CD4-positive, CD25-positive, alpha-beta regulatory T cell (primary cell): ENCODE measurements around the gene CNOT6L. TPM values are rescaled to one million over a fixed set of nuclear protein-coding genes. Genes with fewer than 3 reads are reported as not detected.
A peak's percentile ranks its signal among the peaks of the same experiment; 100 is the strongest.
"Not testable (repeated sequence)": the region's sequence is repeated elsewhere in the genome, so short reads cannot be mapped to it uniquely, and the experiment has no call there.

Source experiments
- ATAC-seq, 2 donors: fragments of 150-1000 bp; cut with Tn5 transposase; one replicate each; pipeline ENCODE4 v1.10.0; 2021; ENCODE audit warnings: low read depth in 2 of 2, moderate number of reproducible peaks in 2 of 2, moderate library complexity in 1 of 2
- DNase-seq, 3 donors: peaks; one replicate each; pipeline versions ENCODE4 v3.0.0 to v3.0.0-alpha.2; 2012 to 2022; ENCODE audit warnings: mixed read lengths in 1 of 3
- H3K27ac ChIP-seq: one replicate; pipeline ENCODE4 v1.7.0; 2013; ENCODE audit warnings: mild to moderate bottlenecking, low read length; ENCODE audit not compliant: insufficient read depth, poor library complexity, severe bottlenecking
- H3K27me3 ChIP-seq: one replicate; pipeline ENCODE4 v1.7.0; 2013; ENCODE audit warnings: low read length; ENCODE audit not compliant: control insufficient read depth, insufficient read depth
- H3K36me3 ChIP-seq: one replicate; pipeline ENCODE4 v1.7.0; 2013; ENCODE audit warnings: mild to moderate bottlenecking, low read length, moderate library complexity; ENCODE audit not compliant: control insufficient read depth, insufficient read depth
- H3K4me1 ChIP-seq: 2 replicates; pipeline ENCODE4 v1.7.0; 2013; ENCODE audit warnings: mild to moderate bottlenecking, low read length; ENCODE audit not compliant: insufficient read depth, control insufficient read depth, poor library complexity, severe bottlenecking
- H3K4me3 ChIP-seq: one replicate; pipeline ENCODE4 v1.7.0; 2013; ENCODE audit warnings: low read depth, mild to moderate bottlenecking, low read length, moderate library complexity
- H3K9me3 ChIP-seq, 2 experiments: 1 replicate in 1 of 2; 2 replicates in 1 of 2; pipeline ENCODE4 v1.7.0; 2013; ENCODE audit warnings: low read length in 2 of 2, mild to moderate bottlenecking in 1 of 2, moderate library complexity in 1 of 2; ENCODE audit not compliant: control insufficient read depth in 2 of 2
- H3K27ac Mint-ChIP-seq, 3 donors: one replicate each; pipeline ENCODE4 v1.8.0; 2020 to 2022; ENCODE audit warnings: mild to moderate bottlenecking in 3 of 3, mixed read lengths in 3 of 3, moderate library complexity in 2 of 3
- H3K27me3 Mint-ChIP-seq: one replicate; pipeline ENCODE4 v1.8.0; 2022; ENCODE audit warnings: mild to moderate bottlenecking, mixed read lengths
- H3K36me3 Mint-ChIP-seq: one replicate; pipeline ENCODE4 v1.8.0; 2020; ENCODE audit warnings: mixed read lengths
- H3K4me1 Mint-ChIP-seq, 4 donors: one replicate each; pipeline ENCODE4 v1.8.0; 2020 to 2022; ENCODE audit warnings: mixed read lengths in 4 of 4, mild to moderate bottlenecking in 1 of 4
- H3K4me3 Mint-ChIP-seq, 4 donors: one replicate each; pipeline ENCODE4 v1.8.0; 2020 to 2022; ENCODE audit warnings: mild to moderate bottlenecking in 4 of 4, mixed read lengths in 4 of 4, moderate library complexity in 3 of 4
- H3K9me3 Mint-ChIP-seq, 7 donors: one replicate each; pipeline ENCODE4 v1.8.0; 2020 to 2022; ENCODE audit warnings: mixed read lengths in 7 of 7, mild to moderate bottlenecking in 3 of 7, moderate library complexity in 2 of 7
- polyA plus RNA-seq, 4 donors: library from polyadenylated mRNA; unstranded; fragments of 300-500 nt; fragmentation: Illumina TruSeq; gene quantifications; one replicate each; pipeline ENCODE4 v1.2.3, GENCODE V29; 2021
- total RNA-seq: library from RNA; stranded (reverse); gene quantifications from one replicate; pipeline ENCODE4 v1.2.3, GENCODE V29; 2022

The CNOT6L gene
- total and polyA plus RNA-seq, 5 donors from 2014 or later: 44.1 to 237 (median 54.2) TPM

- H3K9me3 Mint-ChIP-seq, H3K27ac ChIP-seq, H3K36me3 ChIP-seq, ATAC-seq, H3K27me3 Mint-ChIP-seq, H3K9me3 ChIP-seq, H3K27me3 ChIP-seq, DNase-seq: not testable (repeated sequence)
- Mint-ChIP-seq H3K4me1 (peaks cover 63 to 86% (median 70%) of the 10 kb centered on the region in 4 donors), H3K27ac (peak overlapping the region in 2 of 3 donors; percentile 66 to 93), H3K36me3 (peaks cover 18% of the 10 kb centered on the region), H3K4me3 (peak overlapping the region in 3 of 4 donors; percentile 3 to 71 (median 55))
- peaks cover 51% of the 10 kb centered on the region for H3K4me1 ChIP-seq
- H3K4me3 ChIP-seq: peak overlapping the region; percentile 9
These were observed 38.4 kb downstream of the CNOT6L start for GRCh38 chr4:77780762-77781161.

GRCh38 chr4:77777135-77777807 lies 41.9 kb downstream of the CNOT6L start:
- Mint-ChIP-seq H3K4me1 (peaks cover 53 to 68% (median 59%) of the 10 kb centered on the region in 4 donors), H3K27me3 (no peaks in the 10 kb centered on the region), H3K36me3 (peaks cover 23% of the 10 kb centered on the region), H3K4me3 (peak overlapping the region in 2 of 4 donors; percentile 8 to 26), H3K9me3 (no peaks in the 10 kb centered on the region), H3K27ac (peak overlapping the region in 2 of 3 donors; percentile 32 to 92)
- DNase-seq (peak in 1 of 3 donors; percentile 26), ATAC-seq (no peak)
- peaks cover 27% of the 10 kb centered on the region for H3K4me1 ChIP-seq
- no peaks in the 10 kb centered on the region for H3K9me3 ChIP-seq
- no peak overlapping the region for H3K27ac ChIP-seq
- H3K36me3 ChIP-seq: peaks cover 40% of the 10 kb centered on the region
- H3K4me3 ChIP-seq: peak overlapping the region; percentile 16
- H3K27me3 ChIP-seq: no peaks in the 10 kb centered on the region

GRCh38 chr4:77776182-77777134 lies 42.7 kb downstream of the CNOT6L start:
- DNase-seq (no peak), ATAC-seq (no peak)
- Histone ChIP-seq H3K27ac (no peak overlapping the region), H3K4me1 (peaks cover 19% of the 10 kb centered on the region), H3K9me3 (no peaks in the 10 kb centered on the region), H3K36me3 (peaks cover 47% of the 10 kb centered on the region), H3K27me3 (no peaks in the 10 kb centered on the region), H3K4me3 (peak overlapping the region; percentile 16)
- H3K4me1 Mint-ChIP-seq: peaks cover 48 to 64% (median 54%) of the 10 kb centered on the region in 4 donors
- peaks cover 26% of the 10 kb centered on the region for H3K36me3 Mint-ChIP-seq
- peak overlapping the region in 2 of 4 donors; percentile 26 to 46 for H3K4me3 Mint-ChIP-seq
- no peaks in the 10 kb centered on the region for H3K9me3 Mint-ChIP-seq
- H3K27me3 Mint-ChIP-seq: no peaks in the 10 kb centered on the region
- peak overlapping the region in 2 of 3 donors; percentile 32 to 92 for H3K27ac Mint-ChIP-seq

- no peaks in the 10 kb centered on the region for H3K27me3 ChIP-seq
- ATAC-seq (no peak), DNase-seq (no peak)
- H3K27ac ChIP-seq: no peak overlapping the region
- H3K27ac Mint-ChIP-seq: peak overlapping the region in 1 of 3 donors; percentile 56
- H3K4me3 Mint-ChIP-seq: no peak overlapping the region
- H3K4me1 ChIP-seq: peaks cover 12% of the 10 kb centered on the region
- peaks cover 0 to 5% (median 0%) of the 10 kb centered on the region in 7 donors for H3K9me3 Mint-ChIP-seq
- H3K27me3 Mint-ChIP-seq: no peaks in the 10 kb centered on the region
- H3K9me3 ChIP-seq: no peaks in the 10 kb centered on the region
- H3K36me3 ChIP-seq: peaks cover 71% of the 10 kb centered on the region
- peaks cover 52 to 57% (median 54%) of the 10 kb centered on the region in 4 donors for H3K4me1 Mint-ChIP-seq
- H3K4me3 ChIP-seq: no peak overlapping the region
- peaks cover 39% of the 10 kb centered on the region for H3K36me3 Mint-ChIP-seq
These were observed 46.1 kb downstream of the CNOT6L start for GRCh38 chr4:77773101-77773500.

- Mint-ChIP-seq H3K9me3 (peaks cover 0 to 5% (median 0%) of the 10 kb centered on the region in 7 donors), H3K36me3 (peaks cover 43% of the 10 kb centered on the region), H3K27ac (no peak overlapping the region), H3K4me1 (peaks cover 41 to 48% (median 44%) of the 10 kb centered on the region in 4 donors), H3K27me3 (no peaks in the 10 kb centered on the region), H3K4me3 (no peak overlapping the region)
- Histone ChIP-seq H3K27me3 (no peaks in the 10 kb centered on the region), H3K4me3 (no peak overlapping the region), H3K27ac (no peak overlapping the region), H3K4me1 (peaks cover 7% of the 10 kb centered on the region), H3K36me3 (peaks cover 76% of the 10 kb centered on the region), H3K9me3 (no peaks in the 10 kb centered on the region)
- no peak for DNase-seq
- no peak for ATAC-seq
These were observed 47.6 kb downstream of the CNOT6L start for GRCh38 chr4:77771566-77771965.

- Mint-ChIP-seq H3K4me1 (peaks cover 21 to 56% (median 44%) of the 10 kb centered on the region in 4 donors), H3K36me3 (peaks cover 64% of the 10 kb centered on the region)
These were observed 53.4 kb downstream of the CNOT6L start for GRCh38 chr4:77765720-77766119.

GRCh38 chr4:77762531-77762930 lies 56.6 kb downstream of the CNOT6L start:
- Mint-ChIP-seq H3K27ac (no peak overlapping the region), H3K9me3 (peaks cover 0 to 16% (median 11%) of the 10 kb centered on the region in 7 donors), H3K4me3 (peak overlapping the region in 1 of 4 donors; percentile 4), H3K4me1 (peaks cover 36 to 68% (median 52%) of the 10 kb centered on the region in 4 donors), H3K36me3 (peaks cover 74% of the 10 kb centered on the region), H3K27me3 (no peaks in the 10 kb centered on the region)
- Histone ChIP-seq H3K27me3 (no peaks in the 10 kb centered on the region), H3K36me3 (peaks cover 80% of the 10 kb centered on the region), H3K4me3 (no peak overlapping the region), H3K4me1 (no peaks in the 10 kb centered on the region), H3K27ac (no peak overlapping the region), H3K9me3 (peaks cover 9 to 17% of the 10 kb centered on the region in 2 experiments)
- ATAC-seq (no peak), DNase-seq (no peak)

More at GRCh38 chr4:77765720-77766119, 53.4 kb downstream of the CNOT6L start:
- H3K27me3 ChIP-seq: no peaks in the 10 kb centered on the region
- no peak overlapping the region for H3K4me3 Mint-ChIP-seq
- DNase-seq: no peak
- no peak for ATAC-seq
- H3K9me3 Mint-ChIP-seq: peaks cover 0 to 16% (median 7%) of the 10 kb centered on the region in 7 donors
- H3K9me3 ChIP-seq: peaks cover 9 to 17% of the 10 kb centered on the region in 2 experiments
- H3K36me3 ChIP-seq: peaks cover 75% of the 10 kb centered on the region
- H3K4me1 ChIP-seq: no peaks in the 10 kb centered on the region
- no peak overlapping the region for H3K4me3 ChIP-seq
- H3K27me3 Mint-ChIP-seq: no peaks in the 10 kb centered on the region
- peak overlapping the region in 1 of 3 donors; percentile 28 for H3K27ac Mint-ChIP-seq
- no peak overlapping the region for H3K27ac ChIP-seq
